GM19452 (cell line): ENCODE data around the gene IPCEF1.
A peak's percentile ranks its signal among the peaks of the same experiment; 100 is the strongest.

Experiments
- ATAC-seq: cut with Tn5 transposase; IDR thresholded peaks from one replicate; pipeline ENCODE4 v1.9.1; 2021; ENCODE audit not compliant: unreplicated experiment

Gene IPCEF1

DNA sequence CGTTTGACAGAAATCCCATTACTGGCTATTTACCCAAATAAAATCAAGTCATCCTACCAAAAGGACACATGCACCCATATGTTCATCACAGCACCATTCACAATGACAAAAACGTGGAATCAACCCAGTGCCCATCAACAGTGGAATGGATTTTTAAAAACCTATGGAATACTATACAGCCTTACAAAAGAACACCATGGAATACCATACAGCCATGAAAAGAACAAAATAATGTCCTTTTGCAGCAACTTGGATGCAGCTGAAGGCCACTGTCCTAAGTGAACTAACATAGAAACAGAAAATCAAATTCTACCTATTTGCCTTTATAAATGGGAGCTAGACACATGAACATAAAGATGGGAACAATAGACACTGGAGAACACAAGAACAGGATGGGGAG is 17.4 kb upstream of the IPCEF1 start:
- no peak for ATAC-seq

DNA sequence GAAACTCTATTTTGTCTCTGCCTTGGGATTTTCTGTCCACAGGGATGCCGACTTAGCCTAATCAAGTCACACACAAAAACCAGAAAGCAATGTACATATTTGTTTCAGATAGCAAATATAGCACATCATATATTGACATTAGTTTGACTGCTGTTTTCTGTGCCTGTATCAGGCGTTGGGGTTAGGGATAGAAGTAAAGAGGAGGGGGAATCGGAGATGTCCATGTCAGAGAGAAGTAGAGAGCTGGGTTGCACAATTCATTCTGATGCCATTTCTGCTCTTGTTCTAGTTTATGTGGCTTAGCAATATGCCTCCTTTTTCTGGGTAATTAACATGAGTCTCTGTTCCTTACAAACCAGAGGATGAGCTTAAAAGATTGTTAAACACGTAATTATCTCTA is 14.7 kb upstream of the IPCEF1 start:
- no peak for ATAC-seq

DNA sequence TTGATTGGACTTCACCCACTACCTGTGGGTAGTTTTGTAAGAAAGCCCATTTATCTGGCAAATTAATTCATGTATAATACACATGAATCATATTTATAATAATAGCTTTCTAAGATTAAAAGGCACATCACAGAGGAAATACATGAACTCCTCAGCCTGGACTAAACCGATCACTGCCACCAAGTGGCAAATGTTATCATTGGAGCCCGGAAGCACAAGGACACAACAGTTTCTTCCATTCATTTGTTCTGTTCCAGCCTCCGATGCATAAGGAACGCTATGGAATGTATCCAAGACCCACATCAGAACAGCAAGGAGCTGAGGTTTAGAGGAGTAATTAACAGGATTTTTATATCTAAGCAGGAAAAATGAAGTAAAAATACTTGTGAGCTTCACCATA is 13.9 kb upstream of the IPCEF1 start:
- ATAC-seq, result peak; percentile 71

DNA sequence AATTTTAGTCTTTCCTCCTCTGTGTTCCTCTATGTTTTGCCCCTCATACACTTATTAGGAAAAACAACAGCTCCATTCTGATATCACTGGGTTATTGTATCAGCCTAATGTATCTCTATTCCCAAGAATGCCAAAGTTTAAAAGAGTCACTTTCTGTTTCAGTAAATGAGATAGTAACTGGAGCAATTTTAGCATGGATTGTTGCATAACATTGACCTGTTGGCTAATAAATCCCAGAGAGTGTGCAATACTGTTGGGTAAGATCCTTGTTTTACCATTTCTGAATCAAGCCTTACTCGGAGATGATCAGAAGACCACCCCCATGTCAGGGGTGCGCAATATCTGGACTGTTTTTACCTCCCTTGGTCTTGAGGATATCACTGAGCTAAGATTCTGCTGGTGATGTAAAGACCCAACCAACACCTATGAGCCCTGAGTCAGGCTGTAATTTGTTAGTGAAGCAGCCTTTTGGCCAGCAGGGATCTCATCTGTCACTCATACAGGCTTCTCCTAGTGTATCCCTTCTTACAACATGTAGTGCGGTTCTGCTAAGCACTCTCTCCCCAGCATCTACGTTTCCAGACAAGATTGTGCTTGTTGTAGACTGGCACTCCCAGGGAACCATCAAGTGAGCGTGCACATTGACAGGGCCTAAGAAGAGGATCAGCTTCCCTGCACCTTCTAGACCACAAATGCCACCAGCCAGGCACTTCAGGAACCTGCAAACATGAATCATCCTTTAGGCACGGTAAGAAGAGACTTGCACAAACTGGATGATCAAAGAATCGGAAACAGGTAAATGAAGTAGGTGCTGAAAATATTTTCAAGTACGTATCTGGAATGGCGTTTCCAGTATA is 11.5 kb upstream of the IPCEF1 start:
- no peak for ATAC-seq

DNA sequence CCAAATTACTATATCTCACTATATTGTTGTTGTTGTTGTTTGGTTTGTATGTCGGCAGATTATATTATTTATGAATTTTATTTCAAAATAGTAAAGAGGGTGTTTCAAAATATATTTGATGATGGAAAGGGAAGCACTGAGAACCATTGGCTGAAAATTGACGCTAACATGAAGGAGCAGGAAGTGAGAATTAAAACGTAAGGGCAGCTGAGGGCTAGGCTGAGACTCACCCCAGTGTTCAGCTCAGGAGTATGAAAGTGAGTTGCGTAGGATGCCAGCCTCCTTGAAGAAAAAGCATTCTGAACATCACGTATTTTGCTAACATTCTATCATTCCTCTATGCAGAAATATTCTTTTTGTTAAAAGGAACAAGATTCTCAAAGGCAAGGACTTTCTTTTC is 10.7 kb upstream of the IPCEF1 start:
- ATAC-seq, result no peak

DNA sequence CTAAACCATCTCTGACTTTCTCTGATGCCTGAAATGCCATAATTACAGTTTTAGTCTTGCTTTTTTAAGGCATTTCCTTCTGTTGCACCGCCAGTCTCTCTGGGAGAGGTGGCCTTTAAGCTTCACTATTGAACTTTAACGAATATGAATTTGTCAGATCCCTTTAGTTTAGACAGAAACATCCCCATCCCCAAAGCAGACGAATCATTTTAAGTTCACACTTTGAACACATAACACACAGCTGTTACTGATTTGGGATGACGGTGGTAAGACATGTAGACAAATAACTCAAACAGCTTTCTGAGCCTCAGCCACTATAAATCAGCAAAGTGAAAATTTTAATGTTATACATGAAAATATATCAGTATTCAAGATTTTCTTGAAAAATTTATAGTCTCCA is 7.2 kb upstream of the IPCEF1 start:
- no peak for ATAC-seq

DNA sequence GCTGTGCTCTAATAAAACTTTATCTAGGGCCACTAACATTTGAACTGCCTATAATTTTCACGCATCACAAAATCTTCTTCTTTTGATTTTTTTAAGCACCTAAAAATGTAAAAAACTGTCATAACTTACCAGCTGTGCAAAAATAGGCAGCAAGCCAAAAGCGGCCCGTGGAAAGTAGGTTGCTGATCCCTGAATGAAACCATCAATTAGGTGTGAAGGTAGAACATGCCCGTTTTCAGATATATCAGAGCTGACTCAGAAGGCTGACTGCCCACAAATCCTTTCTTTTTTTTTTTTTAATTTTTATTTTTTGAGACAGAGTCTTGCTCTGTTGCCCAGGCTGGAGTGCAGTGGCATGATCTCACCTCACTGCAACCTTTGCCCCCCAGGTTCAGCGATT is 4.9 kb upstream of the IPCEF1 start:
- ATAC-seq, result no peak

DNA sequence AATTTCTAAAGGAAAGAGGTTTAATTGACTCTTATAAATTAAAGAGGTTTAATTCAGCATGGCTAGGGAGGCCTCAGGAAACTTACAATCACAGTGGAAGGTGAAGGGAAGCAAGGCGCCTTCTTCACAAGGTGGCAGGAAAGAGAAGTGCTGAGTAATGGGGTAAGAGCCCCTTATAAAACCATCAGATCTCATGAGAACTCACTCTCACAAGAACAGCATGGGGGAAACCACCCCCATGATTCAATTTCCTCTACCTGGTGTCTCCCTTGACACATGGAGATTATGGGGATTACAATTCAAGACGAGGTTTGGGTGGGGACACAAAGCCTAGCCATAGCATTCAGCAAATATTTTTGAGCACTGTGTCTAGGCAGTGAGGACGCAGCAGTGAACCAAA is 3.9 kb upstream of the IPCEF1 start:
- no peak for ATAC-seq

DNA sequence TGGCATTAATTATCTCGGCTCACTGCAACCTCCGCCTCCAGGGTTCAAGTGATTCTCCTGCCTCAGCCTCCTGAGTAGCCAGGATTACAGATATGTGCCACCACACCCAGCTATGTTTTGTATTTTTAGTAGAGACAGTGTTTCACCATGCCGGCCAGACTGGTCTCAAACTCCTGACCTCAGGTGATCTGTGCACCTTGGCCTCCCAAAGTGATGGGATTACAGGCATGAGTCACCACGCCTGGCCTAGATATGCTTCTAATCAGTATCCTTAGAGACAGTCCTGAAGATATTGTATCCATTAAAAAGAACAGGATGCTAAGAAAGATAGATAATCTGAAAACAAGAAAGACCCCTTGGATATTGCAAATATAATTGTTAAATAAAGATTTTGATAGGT is 3.1 kb upstream of the IPCEF1 start:
- ATAC-seq, result no peak

DNA sequence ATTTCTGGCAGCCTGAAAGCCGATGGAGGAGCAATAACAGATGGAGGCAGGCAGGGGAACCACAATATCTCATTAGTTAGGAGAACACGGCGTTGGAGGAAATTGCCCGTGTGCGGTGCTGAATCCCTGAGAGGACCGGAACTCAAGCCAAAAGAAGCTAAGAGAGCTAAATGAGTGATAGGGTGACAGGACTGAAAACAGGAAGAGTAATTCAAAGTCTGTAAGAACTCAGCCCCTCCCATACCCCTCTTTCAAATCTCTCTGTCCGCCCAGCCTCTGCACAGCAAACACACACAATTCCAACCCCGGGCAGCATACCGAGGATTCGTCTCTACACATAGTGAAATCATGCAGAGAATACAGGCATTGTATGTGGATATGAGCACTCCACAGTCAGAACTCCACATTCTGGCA is 2.6 kb upstream of the IPCEF1 start:
- ATAC-seq, result no peak

DNA sequence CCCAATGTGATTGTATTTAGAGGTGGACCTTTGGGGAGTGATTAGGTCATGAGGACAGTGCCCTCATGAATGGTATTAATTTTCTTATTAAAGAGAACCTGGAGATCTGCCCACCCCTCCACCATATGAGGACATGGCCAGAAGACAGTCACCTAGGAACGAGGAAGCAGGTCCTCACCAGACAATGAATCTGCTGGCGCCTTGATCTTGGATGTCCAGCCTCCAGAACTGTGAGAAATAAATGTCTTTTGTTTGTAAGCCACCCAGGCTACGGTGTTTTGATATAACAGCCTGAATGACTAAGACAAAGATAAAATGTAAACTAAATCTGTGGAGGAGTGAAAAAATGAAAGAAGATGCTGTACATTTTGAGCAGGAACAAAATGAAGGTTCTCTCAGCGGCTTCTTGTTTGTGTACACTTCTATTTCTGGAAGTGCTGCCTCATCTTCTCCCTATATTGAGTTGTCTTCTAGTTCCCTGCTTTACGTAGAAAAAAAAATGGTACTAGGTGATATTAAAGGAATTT is 1.5 kb upstream of the IPCEF1 start:
- no peak for ATAC-seq

DNA sequence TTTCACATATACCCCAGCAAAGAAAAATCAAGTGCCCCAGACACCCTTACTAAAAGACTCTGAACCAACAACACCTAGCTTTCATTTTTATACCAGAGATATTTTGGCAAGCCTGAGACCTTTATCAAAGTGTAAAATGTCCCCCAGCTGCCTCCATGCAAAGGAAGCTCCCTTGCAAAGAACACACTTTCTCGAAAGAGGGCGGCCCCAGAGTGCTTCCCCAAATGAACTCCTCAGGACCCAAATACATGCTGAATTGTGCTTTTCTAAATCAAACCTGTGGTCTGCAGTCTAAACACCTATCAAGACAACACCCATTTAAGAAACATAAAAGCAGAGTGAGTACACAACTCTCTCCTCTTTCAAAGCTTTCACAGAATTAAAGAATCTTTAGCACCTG is 490 bp downstream of the IPCEF1 start:
- no peak for ATAC-seq

DNA sequence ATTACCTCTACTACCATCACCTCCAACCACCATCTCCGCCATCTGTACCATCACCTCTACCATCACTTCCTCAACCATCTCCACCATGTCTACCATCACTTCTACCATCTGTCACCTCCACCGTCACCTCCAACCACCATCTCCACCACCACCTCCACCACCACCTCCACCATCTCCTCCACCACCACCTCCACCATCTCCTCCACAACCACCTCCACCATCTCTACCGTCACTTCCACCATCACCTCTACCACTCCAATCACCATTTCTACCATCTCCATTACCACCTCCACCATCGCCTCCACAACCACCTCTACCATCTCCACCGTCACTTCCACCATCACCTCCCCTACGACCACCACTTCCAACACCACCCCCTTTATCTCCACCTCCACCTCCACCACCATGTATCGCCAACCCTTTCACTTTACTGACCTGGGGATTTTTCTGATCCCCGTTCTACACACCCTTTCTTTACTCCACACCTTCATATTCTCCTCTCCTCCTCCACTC is 2.3 kb downstream of the IPCEF1 start:
- ATAC-seq, result no peak

DNA sequence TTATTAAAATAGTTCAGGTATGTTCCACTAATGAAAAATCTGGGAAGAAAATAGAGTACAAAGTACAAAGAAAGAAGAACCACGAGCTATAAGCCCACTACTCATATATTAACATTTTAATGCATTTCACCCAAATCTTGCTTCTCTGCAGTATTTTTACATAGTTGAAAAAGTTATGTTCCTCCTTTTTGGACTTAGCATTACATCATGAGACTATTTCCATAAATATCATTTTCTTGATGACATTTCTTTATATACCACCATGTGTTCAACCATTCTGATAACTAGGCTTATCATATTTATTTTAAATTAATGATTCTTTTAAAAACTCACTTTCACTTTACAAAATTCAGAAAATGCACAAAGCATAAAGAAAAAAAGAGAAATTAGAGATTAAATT is 3.0 kb downstream of the IPCEF1 start:
- no peak for ATAC-seq

DNA sequence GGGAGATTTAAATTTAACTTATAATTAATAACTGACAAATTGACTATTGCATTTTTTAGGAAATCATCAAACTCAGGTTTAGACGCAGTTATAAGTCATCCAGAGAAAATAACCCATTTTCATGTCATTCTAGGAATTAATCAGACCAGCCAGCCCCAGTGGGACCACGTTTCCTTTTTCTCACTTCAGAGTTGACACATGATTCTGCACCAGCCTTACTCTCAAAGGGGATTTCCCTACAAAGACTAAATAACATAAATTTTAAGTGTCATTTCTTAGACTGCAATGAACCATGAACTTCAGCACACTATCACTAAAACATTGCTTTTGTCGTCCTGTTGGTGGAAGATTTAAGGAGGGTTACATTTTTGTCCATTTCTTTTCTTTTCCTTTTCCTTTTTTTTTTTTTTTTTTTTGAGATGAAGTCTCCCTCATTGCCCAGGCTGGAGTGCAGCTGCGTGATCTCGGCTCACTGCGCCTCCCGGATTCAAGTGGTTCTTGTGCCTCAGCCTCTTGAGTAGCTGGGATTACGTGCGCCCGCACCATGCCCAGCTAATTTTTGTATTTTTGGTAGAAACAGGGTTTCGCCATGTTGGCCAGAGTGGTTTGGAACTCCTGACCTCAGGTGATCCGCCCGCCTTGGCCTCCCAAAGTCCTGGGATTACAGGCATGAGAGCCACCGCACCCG is 3.6 kb downstream of the IPCEF1 start:
- peak; percentile 56 for ATAC-seq

DNA sequence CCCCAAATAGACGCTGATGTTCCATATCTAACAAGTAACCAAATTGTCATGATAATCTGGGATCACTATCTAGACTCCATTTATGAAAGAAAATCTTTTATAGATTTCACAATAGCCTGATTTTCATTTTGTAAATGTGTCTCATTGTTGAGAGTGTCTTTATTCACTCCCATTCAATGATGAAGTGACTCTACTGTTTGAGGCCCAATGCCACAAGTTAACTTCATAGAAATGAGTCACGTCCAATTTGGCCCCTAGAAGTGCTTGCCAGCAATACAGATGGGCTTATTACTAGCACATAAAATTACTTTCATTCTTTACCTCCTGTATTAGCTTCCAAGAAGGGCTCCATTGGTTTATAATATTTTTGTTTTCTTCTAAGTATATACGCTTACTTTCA is 6.3 kb downstream of the IPCEF1 start:
- no peak for ATAC-seq

DNA sequence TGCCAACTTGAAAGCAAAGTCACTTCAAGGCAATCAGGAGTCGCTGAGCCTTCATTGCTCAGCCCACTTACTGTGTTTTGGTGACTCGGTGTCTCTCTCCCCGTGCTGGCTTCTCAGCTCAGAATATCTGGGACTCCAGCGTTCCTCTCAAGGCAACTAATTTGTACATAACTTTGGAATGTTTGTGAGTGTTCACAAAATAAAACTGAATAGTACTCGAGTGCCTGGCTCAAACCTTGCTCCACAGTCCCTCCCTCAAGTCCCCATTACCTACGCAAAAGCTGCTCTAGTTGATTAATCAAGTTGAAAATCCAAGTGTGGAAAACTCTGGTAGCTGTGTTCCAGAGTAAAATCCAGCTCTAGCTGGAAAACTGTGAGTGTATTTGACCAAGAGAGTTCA is 8.6 kb downstream of the IPCEF1 start:
- no peak for ATAC-seq

DNA sequence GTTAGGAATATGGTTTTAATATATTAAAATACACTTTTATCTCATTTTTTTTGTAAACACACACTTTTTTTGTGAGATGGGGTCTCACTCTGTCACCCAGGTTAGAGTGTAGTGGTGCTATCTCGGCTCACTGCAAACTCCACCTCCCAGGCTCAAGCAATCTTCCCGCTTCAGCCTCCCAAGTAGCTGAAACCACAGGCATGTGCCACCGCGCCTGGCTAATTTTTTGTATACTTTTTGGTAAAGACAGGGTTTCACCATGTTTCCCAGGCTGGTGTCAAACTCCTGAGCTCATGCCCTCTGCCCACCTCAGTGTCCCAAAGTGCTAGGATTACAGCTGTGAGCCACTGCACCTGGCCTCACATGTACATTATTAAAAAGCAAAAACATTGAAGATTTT is 10.8 kb downstream of the IPCEF1 start:
- no peak for ATAC-seq

DNA sequence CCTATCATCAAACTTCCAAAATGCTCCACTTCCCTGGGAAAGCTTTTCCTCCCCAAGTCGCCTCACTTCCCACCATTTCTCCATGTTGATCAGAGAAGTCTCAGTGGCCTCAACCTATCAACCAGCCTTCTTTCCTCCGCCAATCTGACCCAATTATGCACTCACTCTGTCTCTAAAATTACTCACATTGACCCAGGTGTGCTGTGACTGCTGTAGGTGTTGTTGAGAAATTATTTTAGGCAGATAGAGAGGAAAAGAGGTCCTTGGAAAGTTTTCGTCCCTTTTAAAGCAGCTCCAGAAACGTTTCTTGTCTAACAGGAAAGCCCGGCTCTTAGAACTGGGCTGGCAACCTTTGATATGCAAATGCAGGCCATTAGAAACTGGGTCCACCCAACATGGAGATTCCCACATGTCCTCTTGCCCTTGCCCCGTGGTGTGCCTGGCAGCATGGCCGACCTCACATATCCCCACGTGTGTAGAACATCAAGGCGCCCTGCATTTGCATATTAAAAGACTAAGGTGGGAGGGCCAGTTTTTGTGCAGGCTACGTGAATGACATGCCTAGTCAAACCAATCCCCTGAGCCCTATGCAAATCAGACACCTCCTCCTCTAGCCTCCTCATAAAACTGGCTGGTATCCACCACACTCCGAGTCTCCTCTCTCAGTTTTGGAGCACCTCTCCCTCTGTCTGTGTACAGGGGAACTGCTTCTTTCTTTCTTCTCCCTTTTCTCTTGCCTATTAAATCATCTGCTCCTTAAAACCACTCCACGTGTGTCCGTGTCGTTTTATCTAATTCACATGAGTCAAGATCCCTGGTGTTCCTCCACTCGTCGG is 12.9 kb downstream of the IPCEF1 start:
- ATAC-seq, result no peak

DNA sequence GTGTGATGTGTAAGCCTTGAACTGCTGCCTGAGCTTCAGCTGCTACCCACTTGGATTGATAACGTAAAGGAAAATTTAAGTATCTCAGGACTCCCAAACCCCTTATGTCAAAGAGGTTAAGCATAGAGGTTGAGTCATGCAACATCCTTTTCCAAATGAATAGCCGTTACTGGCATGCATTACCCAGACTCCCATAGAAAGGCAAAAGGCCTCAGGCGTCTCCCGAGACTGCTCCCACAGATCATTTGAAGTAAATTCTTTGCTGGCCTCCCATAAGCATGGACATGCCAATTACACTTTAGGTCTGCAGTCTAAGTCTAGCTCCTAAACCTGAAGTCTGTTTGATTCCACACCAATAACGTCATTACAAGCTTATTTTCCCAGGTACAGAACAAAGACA is 14.7 kb downstream of the IPCEF1 start:
- no peak for ATAC-seq

DNA sequence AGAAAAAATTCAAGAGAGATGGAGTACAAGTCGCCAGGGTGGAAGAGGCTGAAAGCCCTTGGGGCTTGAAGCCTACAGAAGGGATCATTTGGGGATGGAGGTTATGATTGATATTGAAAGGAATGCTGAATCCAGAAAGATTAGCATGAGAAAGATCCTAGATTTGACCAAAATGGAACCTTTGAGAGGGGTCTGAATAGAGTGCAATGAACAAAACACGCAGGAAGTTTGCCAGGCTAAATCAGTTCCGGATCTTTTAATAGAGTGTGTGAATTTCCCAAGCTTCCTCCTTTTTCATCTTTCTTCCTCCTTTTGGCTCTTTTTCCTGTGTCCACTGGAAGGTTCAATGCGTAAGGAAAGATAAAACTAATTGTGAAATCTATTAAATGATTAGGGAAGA is 15.3 kb downstream of the IPCEF1 start:
- no peak for ATAC-seq
